Measurements from ENCODE around the gene LPP. TPM values are rescaled to one million over a fixed set of nuclear protein-coding genes. Genes with fewer than 3 reads are reported as not detected.

LPP gene
- total and polyA plus RNA-seq, 9 of the 15 experiments (the other 6 are each of a cell fraction or from before 2014, with no cell fraction given) = 0.07 to 0.18 TPM; not detected in 7

- TF ChIP-seq RBBP5 (IDR thresholded peaks at IDR 0.05; ENCODE audit: borderline replicate concordance, insufficient read depth, low read length, poor library complexity, severe bottlenecking) (no peak), THAP12 (CRISPR knock-in tag; IDR thresholded peaks at IDR 0.05) (no peak)
These were observed 253.4 kb downstream of the LPP start (continued) for GRCh38 chr3:188407158-188407880.

- no peak overlapping the region for H3K27ac ChIP-seq (ENCODE audit: extremely low read depth, low read depth, low read length)
- H3K4me2 ChIP-seq (ENCODE audit: insufficient read depth, low read length) = no peak overlapping the region
- FAIRE-seq (no peak), ATAC-seq (no peak), DNase-seq (ENCODE audit: extremely low read depth in 1 of 4, low spot score in 3 of 4) (no peak)
- CTCF ChIA-PET (ENCODE audit: low intra/inter-chr PET ratio) = no interaction called here
- in situ Hi-C loops (cut with MboI) (no loop called here), intact Hi-C loops (cut with micrococcal nuclease) (no loop called here)
- WGBS (ENCODE audit: insufficient coverage, low coverage, missing lambda C conversion rate) = 4% methylated on average over 3 of the region's 3 CpGs
- no peaks in the 10 kb centered on the region for H3K27me3 ChIP-seq (ENCODE audit: control insufficient read depth in 2 of 2, insufficient read depth in 2 of 2, low read length in 2 of 2)
- no peak overlapping the region for H2AFZ ChIP-seq (ENCODE audit: low read depth, low read length)
- H3K9me3 ChIP-seq (replicated peaks; ENCODE audit: control insufficient read depth, insufficient read depth, low read depth, low read length) = no peaks in the 10 kb centered on the region
- no peaks in the 10 kb centered on the region for H4K20me1 ChIP-seq (replicated peaks; ENCODE audit: control insufficient read depth, insufficient read depth, low read length)
- no peak overlapping the region for H3K4me3 ChIP-seq
- H3K36me3 ChIP-seq (ENCODE audit: control insufficient read depth, insufficient read depth, low read length) = no peaks in the 10 kb centered on the region
- no TSS peak for BruUV-seq (replicated peaks)
- no peaks in the 10 kb centered on the region for H3K79me2 ChIP-seq (ENCODE audit: control insufficient read depth, insufficient read depth, low read length)
- H3K9me1 ChIP-seq (ENCODE audit: control insufficient read depth, insufficient read depth, low read length) = no peaks in the 10 kb centered on the region
- H3K9ac ChIP-seq (ENCODE audit: insufficient read depth in 1 of 2, low read depth in 2 of 2, low read length in 2 of 2) = no peak overlapping the region
- no peaks in the 10 kb centered on the region for H3K4me1 ChIP-seq (replicated peaks in 1 of 2; ENCODE audit: control insufficient read depth in 2 of 2, insufficient read depth in 2 of 2, low read length in 2 of 2)
- POLR2A ChIA-PET = no interaction called here
- no peak for TF ChIP-seq YY1 (IDR thresholded peaks at IDR 0.05; ENCODE audit: borderline replicate concordance in 1 of 3, control insufficient read depth in 1 of 3, extremely low read depth in 1 of 3, insufficient read depth in 3 of 3, insufficient read length in 1 of 3, insufficient replicate concordance in 2 of 3, low read depth in 1 of 3, low read length in 2 of 3)
- TF ChIP-seq SNRNP70 (optimal IDR thresholded peaks at IDR 0.05; ENCODE audit: low read depth, low read length) = no peak
- no peak for TF ChIP-seq POLR2A (conservative IDR thresholded peaks at IDR 0.05)
- no peak for TF ChIP-seq MCM3 (IDR thresholded peaks at IDR 0.05)
- TF ChIP-seq POU5F1 (IDR thresholded peaks at IDR 0.05; ENCODE audit: borderline replicate concordance, low read depth, low read length, partially characterized antibody) = no peak
- no peak for TF ChIP-seq FOS (IDR thresholded peaks at IDR 0.05; ENCODE audit: extremely low read depth, insufficient read length)
- no peak for TF ChIP-seq ZFX (CRISPR knock-in tag; IDR thresholded peaks at IDR 0.05)
- no peak for TF ChIP-seq PKNOX1 (IDR thresholded peaks at IDR 0.05)
- no peak for TF ChIP-seq BCL6 (CRISPR knock-in tag; IDR thresholded peaks at IDR 0.05)
- no peak for TF ChIP-seq SMARCA4 (IDR thresholded peaks at IDR 0.05)
- TF ChIP-seq ATF1 (CRISPR knock-in tag; IDR thresholded peaks at IDR 0.05) = no peak
- TF ChIP-seq ATF1 (tag; IDR thresholded peaks at IDR 0.05) = no peak
- no peak for TF ChIP-seq EHMT2 (IDR thresholded peaks at IDR 0.05)
- no peak for TF ChIP-seq HMBOX1 (IDR thresholded peaks at IDR 0.05)
- no peak for TF ChIP-seq TEAD1 (CRISPR knock-in tag; IDR thresholded peaks at IDR 0.05)
- no peak for TF ChIP-seq ZKSCAN8 (CRISPR knock-in tag; IDR thresholded peaks at IDR 0.05)
- TF ChIP-seq CBX1 (IDR thresholded peaks at IDR 0.05; ENCODE audit: low read depth) = no peak
These were observed 254.9 kb downstream of the LPP start for GRCh38 chr3:188408831-188409230.

Measured in K562 (cell line).